Mucosa of rectum (tissue), 2 donors: Measurements from ENCODE around the gene ALK.

Source experiments
- H3K27ac ChIP-seq, 2 donors: one replicate each; pipeline ENCODE4 v1.7.0; 2013; ENCODE audit warnings: inconsistent platforms in 2 of 2, low read depth in 2 of 2, low read length in 2 of 2
- H3K27me3 ChIP-seq, 2 donors: one replicate each; pipeline ENCODE4 v1.7.0; 2013; ENCODE audit warnings: low read length in 2 of 2; ENCODE audit not compliant: control insufficient read depth in 2 of 2, insufficient read depth in 2 of 2
- H3K36me3 ChIP-seq, 2 donors: one replicate each; pipeline ENCODE4 v1.7.0; 2013; ENCODE audit warnings: low read length in 2 of 2; ENCODE audit not compliant: control insufficient read depth in 2 of 2, insufficient read depth in 2 of 2
- H3K4me1 ChIP-seq, 2 donors: one replicate each; pipeline ENCODE4 v1.7.0; 2013; ENCODE audit warnings: low read length in 2 of 2, mild to moderate bottlenecking in 1 of 2; ENCODE audit not compliant: control insufficient read depth in 2 of 2, insufficient read depth in 2 of 2
- H3K4me3 ChIP-seq, 2 donors: one replicate each; pipeline ENCODE4 v1.7.0; 2013; ENCODE audit warnings: low read length in 2 of 2
- H3K9ac ChIP-seq, 2 donors: one replicate each; pipeline ENCODE4 v1.7.0; 2013; ENCODE audit warnings: low read length in 2 of 2, low read depth in 1 of 2, mild to moderate bottlenecking in 1 of 2
- H3K9me3 ChIP-seq, 2 donors: one replicate each; pipeline ENCODE4 v1.7.0; 2013; ENCODE audit warnings: low read length in 2 of 2; ENCODE audit not compliant: control insufficient read depth in 2 of 2
- donor health status: healthy.
- donor health status: Normal muscosa, but diverticular disease.

Gene ALK

DNA sequence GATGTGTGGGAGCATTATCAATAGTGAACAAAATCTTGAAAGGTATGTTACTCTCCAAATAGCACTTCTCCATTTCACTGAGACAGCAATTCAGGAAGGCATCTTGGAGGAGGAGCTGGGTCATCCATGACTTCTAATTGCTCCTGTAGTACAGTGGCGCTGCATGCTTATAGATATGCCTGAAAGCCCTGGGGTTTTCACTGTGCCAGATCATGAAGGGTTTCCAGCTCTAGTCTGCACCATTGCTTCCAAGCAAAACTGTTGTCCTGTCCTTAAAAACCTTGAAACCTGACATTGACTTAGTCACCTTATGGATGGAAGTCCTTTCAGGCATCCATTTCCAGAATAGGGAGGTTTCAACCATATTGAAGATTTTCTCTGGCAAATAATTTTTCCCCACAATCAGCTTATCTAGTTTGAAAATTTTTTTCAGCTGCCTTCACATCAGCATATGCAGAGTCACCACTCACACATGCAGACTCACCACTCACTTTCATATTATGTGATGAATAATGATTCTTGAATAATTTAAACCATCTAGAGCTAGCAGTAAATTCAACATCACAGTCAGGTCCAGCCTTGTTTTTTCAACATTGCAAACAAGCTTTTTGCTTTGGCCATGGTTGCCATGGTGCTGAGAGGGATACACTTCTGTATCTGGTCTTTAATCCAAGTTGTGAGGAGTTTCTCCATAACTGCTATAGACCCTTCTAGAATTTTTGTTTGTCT, 509.0 kb downstream of the ALK start:
- H3K4me3 ChIP-seq: no peak overlapping the region
- H3K4me1 ChIP-seq: no peaks in the 10 kb centered on the region

DNA sequence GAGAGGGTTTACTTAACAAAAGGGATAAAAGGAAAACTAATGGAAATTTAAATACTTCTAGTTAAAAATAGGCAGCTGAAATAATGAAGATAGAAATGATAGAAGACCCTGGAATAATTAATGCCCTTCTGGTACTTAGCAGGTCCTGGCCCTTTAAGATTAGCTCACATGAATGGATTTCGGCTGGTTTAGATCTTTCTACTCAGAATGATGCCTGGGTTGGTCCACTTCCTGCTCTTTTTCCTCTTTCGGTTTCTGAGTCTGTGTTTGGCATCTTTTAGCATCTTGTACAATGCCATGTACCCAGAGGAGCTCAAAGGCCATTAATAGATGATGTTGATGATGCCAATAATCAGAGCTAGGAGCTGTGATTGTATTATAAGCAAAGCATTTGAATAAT, 515.7 kb downstream of the ALK start:
- H3K27ac ChIP-seq: no peak overlapping the region

More for the DNA sequence above, 509.0 kb downstream of the ALK start:
- Histone ChIP-seq H3K27me3 (no peaks in the 10 kb centered on the region), H3K36me3 (no peaks in the 10 kb centered on the region), H3K9ac (no peak overlapping the region), H3K9me3 (no peaks in the 10 kb centered on the region), H3K27ac (no peak overlapping the region)

DNA sequence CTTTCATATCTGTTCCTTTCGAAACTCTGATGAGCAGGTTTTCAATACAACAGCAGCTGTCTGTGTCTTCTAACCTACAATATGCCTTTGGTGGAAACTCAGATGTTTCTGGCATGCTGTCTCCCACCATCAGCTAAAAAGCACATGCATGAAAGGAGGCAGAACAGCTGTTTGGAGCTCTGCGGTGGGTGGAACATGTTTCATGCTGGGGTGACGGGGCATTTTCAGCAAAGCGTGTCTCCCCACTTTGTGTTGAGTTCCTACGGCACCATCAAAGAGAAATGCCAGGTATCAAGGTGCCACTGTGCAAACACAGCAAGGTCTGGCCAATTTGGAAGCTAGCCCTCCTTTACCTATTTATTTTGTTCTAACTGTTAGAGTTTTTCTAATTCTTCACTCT, 516.1 kb downstream of the ALK start:
- Histone ChIP-seq H3K27ac (no peak overlapping the region), H3K9ac (no peak overlapping the region), H3K9me3 (no peaks in the 10 kb centered on the region), H3K27me3 (no peaks in the 10 kb centered on the region), H3K36me3 (no peaks in the 10 kb centered on the region), H3K4me1 (no peaks in the 10 kb centered on the region), H3K4me3 (no peak overlapping the region)

More for the DNA sequence above, 515.7 kb downstream of the ALK start:
- H3K27me3 ChIP-seq: no peaks in the 10 kb centered on the region
- H3K9me3 ChIP-seq: no peaks in the 10 kb centered on the region
- H3K36me3 ChIP-seq: no peaks in the 10 kb centered on the region
- H3K9ac ChIP-seq: no peak overlapping the region
- H3K4me1 ChIP-seq: no peaks in the 10 kb centered on the region
- no peak overlapping the region for H3K4me3 ChIP-seq

DNA sequence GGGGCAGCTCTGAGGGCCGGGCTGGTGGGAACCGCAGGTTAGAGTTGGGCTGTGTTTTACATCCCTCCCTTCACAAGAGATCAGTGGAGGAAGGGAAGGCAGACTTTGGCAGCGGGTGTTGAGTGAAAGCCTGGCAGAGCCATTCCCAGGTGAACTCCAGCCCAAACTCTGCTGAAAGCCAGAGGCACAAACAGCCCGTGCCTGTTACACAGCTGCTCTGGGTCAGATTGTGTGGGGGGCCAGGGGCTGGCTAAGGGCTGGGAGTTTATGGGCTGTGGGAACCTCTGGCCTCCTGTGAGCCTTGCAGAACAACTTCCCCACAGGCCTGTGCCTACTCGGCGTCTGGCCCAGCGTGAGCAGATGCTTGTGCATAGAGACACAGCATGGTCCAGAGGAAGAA, 519.4 kb downstream of the ALK start:
- H3K9me3 ChIP-seq: no peaks in the 10 kb centered on the region
- no peak overlapping the region for H3K9ac ChIP-seq
- no peak overlapping the region for H3K4me3 ChIP-seq
- no peaks in the 10 kb centered on the region for H3K27me3 ChIP-seq
- H3K4me1 ChIP-seq: no peaks in the 10 kb centered on the region
- no peak overlapping the region for H3K27ac ChIP-seq
- no peaks in the 10 kb centered on the region for H3K36me3 ChIP-seq

DNA sequence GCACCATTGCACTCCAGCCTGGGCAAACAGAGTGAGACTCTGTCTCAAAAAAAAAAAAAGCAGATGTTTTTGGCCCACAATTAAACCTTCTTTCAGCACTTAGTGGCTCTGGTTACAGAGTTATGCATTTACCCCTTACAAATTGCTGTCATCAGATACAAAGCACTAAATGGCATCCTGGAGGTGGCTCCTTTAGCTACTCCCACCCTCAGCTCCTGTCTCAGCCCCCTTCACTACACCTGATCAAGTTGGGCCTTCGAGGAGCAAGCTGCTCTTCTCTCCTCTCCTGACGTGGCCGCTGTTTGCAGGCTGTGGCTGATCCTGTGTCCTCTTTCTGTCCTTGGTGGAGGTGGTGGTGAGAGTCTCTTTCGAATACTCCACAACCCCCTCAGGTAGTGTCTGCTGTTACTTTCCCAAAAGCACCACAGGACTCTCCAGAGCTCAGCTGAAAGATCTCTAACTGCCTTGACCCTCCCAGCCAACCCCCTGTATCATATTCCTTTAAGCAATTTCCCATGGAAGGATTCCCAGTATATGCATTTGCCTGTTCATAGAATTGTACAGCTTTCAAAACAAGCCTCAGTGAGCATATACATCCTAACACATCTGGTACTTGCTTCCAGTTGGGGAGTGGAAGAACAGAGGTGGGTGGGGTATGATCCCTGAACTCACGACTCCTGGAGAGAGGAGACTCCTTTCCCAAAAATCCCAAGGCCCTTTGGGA, 520.3 kb downstream of the ALK start:
- no peaks in the 10 kb centered on the region for H3K27me3 ChIP-seq
- H3K9me3 ChIP-seq: no peaks in the 10 kb centered on the region
- no peak overlapping the region for H3K27ac ChIP-seq
- H3K9ac ChIP-seq: no peak overlapping the region
- H3K36me3 ChIP-seq: no peaks in the 10 kb centered on the region
- H3K4me1 ChIP-seq: no peaks in the 10 kb centered on the region
- no peak overlapping the region for H3K4me3 ChIP-seq

DNA sequence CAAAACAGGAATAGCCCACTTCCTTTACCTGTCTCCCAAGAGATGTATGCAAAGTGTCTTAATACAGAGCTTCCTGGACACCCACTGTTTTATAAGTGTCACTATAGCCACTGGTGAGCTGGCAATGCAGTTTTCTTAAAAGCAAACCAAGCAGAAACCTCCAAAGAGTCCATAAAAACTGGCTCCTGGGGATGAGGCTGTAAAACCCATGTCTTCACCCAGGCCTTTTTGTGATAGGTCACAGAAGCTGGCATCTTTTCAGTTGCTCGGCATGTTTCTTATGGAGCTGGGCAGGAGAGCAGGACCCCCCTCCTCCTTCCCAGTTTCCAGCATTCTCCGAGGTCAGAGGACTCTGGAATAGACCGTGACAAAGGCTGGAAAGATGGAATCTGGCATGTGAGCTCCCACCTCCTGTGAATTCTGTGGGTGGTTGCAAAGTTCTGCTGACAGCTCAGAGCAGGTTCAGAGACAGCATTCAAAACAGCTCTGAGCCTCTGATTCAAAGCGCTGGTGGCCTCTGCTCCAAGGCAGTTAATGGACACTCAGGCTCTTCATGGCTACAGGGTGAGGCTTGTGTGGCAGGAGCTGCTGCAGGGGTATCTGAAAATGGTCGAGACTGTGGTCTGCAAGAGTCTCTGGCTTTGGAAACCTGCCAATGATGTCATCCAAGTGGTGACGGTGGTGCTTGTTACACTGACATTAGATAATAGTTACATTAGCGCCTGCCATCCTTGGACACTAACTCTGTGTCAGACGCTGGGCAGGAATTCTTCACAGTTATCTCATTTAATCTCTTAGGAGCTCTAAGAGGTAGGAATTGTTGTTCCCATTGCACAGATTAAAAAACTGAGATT, 522.8 kb downstream of the ALK start:
- no peak overlapping the region for H3K27ac ChIP-seq
- no peaks in the 10 kb centered on the region for H3K4me1 ChIP-seq
- H3K9me3 ChIP-seq: no peaks in the 10 kb centered on the region
- no peaks in the 10 kb centered on the region for H3K27me3 ChIP-seq
- H3K36me3 ChIP-seq: no peaks in the 10 kb centered on the region
- H3K9ac ChIP-seq: no peak overlapping the region
- H3K4me3 ChIP-seq: no peak overlapping the region

DNA sequence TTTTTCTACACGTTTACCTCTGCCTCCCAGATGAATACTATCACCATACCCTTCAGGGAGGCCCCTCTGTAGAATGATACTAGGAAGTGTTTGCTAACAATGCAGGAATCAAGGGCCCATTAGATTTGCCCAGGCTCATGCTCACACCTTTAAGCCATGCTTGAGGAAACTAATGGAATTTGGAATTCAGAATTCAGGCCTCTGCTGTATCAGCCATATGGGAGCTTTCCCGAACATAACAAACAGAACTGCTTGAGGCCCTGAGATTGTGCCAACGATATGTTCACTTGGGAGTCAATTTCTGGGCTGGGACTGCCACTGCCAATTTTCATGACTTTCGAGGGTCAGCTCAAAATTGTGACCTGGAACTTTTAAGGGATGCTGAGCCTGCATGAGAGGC, 523.7 kb downstream of the ALK start:
- H3K4me1 ChIP-seq: no peaks in the 10 kb centered on the region
- H3K27me3 ChIP-seq: no peaks in the 10 kb centered on the region
- no peaks in the 10 kb centered on the region for H3K36me3 ChIP-seq
- no peak overlapping the region for H3K9ac ChIP-seq
- H3K4me3 ChIP-seq: no peak overlapping the region
- H3K27ac ChIP-seq: no peak overlapping the region
- no peaks in the 10 kb centered on the region for H3K9me3 ChIP-seq

DNA sequence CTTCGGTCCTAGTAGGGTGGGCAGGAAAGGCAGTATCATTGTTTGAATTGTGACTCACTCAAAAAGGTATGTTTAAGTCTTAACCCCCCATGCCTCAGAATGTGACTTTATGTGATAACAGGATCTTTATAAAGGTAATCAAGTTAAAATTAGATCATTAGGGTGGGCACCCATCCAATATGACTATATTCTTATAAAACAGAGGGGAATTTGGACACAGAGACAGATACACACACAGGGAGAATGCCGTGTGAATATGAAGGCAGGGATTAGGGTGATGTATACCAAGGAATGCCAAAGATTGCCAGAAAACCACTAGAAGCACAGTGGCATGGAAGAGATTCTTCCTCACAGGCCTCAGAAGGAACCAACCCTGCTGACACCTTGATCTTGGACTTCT, 524.3 kb downstream of the ALK start:
- Histone ChIP-seq H3K36me3 (no peaks in the 10 kb centered on the region), H3K27me3 (no peaks in the 10 kb centered on the region), H3K4me3 (no peak overlapping the region), H3K27ac (no peak overlapping the region), H3K9ac (no peak overlapping the region), H3K9me3 (no peaks in the 10 kb centered on the region), H3K4me1 (no peaks in the 10 kb centered on the region)

DNA sequence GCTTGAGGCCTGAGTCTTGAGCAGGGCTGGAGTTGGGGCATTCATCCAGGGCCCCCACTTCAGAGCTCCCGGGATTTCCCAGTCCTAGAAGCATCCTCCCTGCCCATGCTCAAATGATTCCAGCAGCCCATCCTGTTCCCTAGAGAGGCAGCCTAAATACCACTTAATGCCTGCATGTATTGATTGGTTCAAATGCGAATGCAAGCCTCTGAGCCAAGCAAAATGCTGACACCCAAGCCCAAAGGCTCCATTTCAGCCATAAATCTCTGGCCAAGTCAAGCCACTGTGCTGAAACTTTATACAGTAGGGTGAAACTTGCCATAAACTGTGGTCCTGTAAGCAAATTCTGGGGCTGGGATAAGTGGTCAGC, 526.4 kb downstream of the ALK start:
- H3K36me3 ChIP-seq: no peaks in the 10 kb centered on the region
- H3K4me1 ChIP-seq: no peaks in the 10 kb centered on the region
- no peaks in the 10 kb centered on the region for H3K9me3 ChIP-seq
- no peak overlapping the region for H3K4me3 ChIP-seq
- H3K9ac ChIP-seq: no peak overlapping the region
- H3K27ac ChIP-seq: no peak overlapping the region
- H3K27me3 ChIP-seq: no peaks in the 10 kb centered on the region
